Astrocyte (in vitro differentiated cells and primary cell): ENCODE data around the gene IGLON5.

Experiments used
- CTCF ChIP-seq: IDR thresholded peaks from 2 replicates; pipeline ENCODE4 v1.5.1; 2011; ENCODE audit warnings: low read depth, mild to moderate bottlenecking, inconsistent platforms, low read length, moderate library complexity; ENCODE audit not compliant: insufficient read depth
- EZH2 ChIP-seq: IDR thresholded peaks from 2 replicates; pipeline ENCODE4 v1.6.1; 2012; ENCODE audit warnings: mild to moderate bottlenecking, low read length, inconsistent platforms; ENCODE audit not compliant: insufficient read depth

- no peak for TF ChIP-seq CTCF
- TF ChIP-seq EZH2: no peak
These were observed 53.9 kb downstream of the IGLON5 start for GRCh38 chr19:51365211-51365964.
